Sigmoid colon (tissue), 4 donors: Measurements from ENCODE around the gene FDPS.

ENCODE experiments used
- CTCF ChIP-seq, 4 experiments: fragments of 450-650 bp in 3 of 4; fragments of 200-600 bp in 1 of 4; IDR thresholded peaks; one replicate each; pipeline ENCODE4 v1.5.1; 2016 to 2019; ENCODE audit warnings: antibody characterized with exemption in 4 of 4, mild to moderate bottlenecking in 3 of 4, moderate library complexity in 2 of 4
- POLR2AphosphoS5 ChIP-seq, 4 donors: sonication (generic); formaldehyde crosslinking; IDR thresholded peaks; one replicate each; pipeline ENCODE4 v1.6.1; 2017; ENCODE audit warnings: antibody characterized with exemption in 4 of 4

DNA sequence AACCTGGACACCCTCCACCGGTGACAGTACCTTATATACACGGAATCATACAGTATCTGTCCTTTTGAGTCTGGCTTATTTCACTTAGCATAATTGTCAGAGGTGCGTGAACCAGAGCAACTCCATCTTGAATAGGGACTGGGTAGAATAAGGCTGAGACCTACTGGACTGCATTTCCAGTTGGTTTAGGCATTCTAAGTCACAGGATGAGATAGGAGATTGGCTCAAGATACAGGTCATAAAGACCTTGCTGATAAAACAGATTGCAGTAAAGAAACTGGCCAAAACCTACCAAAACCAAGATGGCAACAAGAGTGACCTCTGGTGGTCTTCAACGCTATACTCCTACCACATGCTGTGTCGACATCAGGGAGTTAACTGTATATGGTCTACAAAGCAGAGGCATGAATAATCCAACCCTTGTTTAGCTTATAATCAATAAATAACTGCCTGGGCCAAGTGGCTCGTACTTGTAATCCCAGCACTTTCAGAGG lies 1.4 kb upstream of the FDPS start:
- TF ChIP-seq CTCF (IDR thresholded peaks at IDR 0.05): peak in 2 of 4 experiments; percentile 11 to 27
- no peak for TF ChIP-seq POLR2AphosphoS5 (IDR thresholded peaks at IDR 0.05)
